ENCODE data around the gene ZNF560.
A peak's percentile ranks its signal among the peaks of the same experiment; 100 is the strongest.

The ZNF560 gene

DNA sequence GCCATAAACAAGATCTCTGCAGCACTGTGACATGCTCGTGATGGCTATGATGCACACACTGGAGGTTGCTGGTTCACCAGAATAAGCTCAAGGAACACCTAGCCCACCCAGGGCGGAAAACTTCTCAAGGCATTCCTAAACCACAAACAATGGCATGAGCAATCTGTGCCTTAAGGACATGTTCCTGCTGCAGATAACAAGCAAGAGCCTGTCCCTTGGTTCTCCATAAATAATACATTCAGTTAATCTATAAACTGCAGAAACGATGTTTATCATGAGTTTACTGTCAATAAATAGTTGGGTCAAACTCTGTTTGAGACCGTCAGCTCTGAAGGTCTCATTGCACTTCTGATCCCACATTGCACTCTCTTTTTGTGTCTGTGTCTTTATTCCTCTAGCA is 44.5 kb downstream of the ZNF560 start:
- no peak overlapping the region for H3K27ac Mint-ChIP-seq
- H3K4me1 Mint-ChIP-seq = no peaks in the 10 kb centered on the region
- no peak overlapping the region for H3K4me3 Mint-ChIP-seq
- peaks cover 35% of the 10 kb centered on the region for H3K36me3 Mint-ChIP-seq (ENCODE audit: low read depth)
- TF ChIP-seq, protein P1, sequence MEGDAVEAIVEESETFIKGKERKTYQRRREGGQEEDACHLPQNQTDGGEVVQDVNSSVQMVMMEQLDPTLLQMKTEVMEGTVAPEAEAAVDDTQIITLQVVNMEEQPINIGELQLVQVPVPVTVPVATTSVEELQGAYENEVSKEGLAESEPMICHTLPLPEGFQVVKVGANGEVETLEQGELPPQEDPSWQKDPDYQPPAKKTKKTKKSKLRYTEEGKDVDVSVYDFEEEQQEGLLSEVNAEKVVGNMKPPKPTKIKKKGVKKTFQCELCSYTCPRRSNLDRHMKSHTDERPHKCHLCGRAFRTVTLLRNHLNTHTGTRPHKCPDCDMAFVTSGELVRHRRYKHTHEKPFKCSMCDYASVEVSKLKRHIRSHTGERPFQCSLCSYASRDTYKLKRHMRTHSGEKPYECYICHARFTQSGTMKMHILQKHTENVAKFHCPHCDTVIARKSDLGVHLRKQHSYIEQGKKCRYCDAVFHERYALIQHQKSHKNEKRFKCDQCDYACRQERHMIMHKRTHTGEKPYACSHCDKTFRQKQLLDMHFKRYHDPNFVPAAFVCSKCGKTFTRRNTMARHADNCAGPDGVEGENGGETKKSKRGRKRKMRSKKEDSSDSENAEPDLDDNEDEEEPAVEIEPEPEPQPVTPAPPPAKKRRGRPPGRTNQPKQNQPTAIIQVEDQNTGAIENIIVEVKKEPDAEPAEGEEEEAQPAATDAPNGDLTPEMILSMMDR (IDR thresholded peaks at IDR 0.05; ENCODE audit: unreplicated experiment in 3 of 3) = no peak
- peaks cover 88% of the 10 kb centered on the region for H3K9me3 Mint-ChIP-seq
- H3K27me3 Mint-ChIP-seq (ENCODE audit: low read depth) = peaks cover under 1% of the 10 kb centered on the region

DNA sequence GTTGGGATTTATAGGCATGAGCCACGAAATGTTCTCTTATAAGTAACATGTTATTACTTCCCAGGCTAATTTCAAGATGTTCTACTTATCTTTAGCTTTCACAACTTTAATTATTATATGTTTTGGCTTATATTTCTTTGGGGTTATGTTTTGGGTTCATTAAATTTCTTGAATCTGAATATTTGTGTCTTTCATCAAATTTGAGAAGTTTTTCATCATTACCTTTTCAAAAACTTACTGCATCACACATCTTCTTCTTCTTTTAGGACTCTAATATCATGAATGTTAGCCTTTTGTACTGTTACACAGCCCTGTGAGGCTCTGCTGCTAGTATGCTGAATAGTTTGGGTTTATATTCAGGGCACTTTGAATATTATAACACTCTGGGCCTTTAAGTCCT is 53.4 kb downstream of the ZNF560 start:
- Mint-ChIP-seq H3K4me3 (no peak overlapping the region), H3K36me3 (ENCODE audit: low read depth) (peaks cover 82% of the 10 kb centered on the region), H3K9me3 (peaks cover 73% of the 10 kb centered on the region), H3K27me3 (ENCODE audit: low read depth) (peaks cover 3% of the 10 kb centered on the region), H3K27ac (no peak overlapping the region), H3K4me1 (no peaks in the 10 kb centered on the region)
- TF ChIP-seq, protein P1 (IDR thresholded peaks at IDR 0.05; ENCODE audit: unreplicated experiment in 3 of 3) = no peak

DNA sequence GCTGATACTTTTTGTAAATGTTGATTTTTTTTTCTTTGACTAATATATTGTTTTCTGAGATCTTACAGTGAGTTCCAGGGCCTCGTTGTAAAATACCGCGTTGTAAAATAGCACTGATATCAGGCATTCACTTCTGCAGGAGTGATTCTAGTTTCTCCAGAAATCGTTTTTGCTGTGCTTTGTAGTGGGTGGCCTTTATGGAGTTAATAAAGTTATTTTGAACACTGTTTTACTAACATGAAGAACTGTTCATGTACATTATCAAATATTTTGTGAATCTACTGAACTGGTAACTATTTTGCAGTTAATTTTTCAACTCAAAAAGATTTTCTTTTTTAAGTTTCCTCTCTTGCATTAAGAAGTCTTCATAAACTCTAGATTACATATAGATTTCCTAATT is 62.1 kb downstream of the ZNF560 start:
- Mint-ChIP-seq H3K27ac (peak overlapping the region; percentile 94 to 98 (median 96)), H3K27me3 (ENCODE audit: low read depth) (no peaks in the 10 kb centered on the region), H3K36me3 (ENCODE audit: low read depth) (peaks cover 72% of the 10 kb centered on the region), H3K9me3 (peaks cover 25% of the 10 kb centered on the region), H3K4me3 (peak overlapping the region; percentile 93 to 97 (median 96)), H3K4me1 (peaks cover 22% of the 10 kb centered on the region)
- TF ChIP-seq, protein P1 (IDR thresholded peaks at IDR 0.05; ENCODE audit: unreplicated experiment in 3 of 3) = no peak

DNA sequence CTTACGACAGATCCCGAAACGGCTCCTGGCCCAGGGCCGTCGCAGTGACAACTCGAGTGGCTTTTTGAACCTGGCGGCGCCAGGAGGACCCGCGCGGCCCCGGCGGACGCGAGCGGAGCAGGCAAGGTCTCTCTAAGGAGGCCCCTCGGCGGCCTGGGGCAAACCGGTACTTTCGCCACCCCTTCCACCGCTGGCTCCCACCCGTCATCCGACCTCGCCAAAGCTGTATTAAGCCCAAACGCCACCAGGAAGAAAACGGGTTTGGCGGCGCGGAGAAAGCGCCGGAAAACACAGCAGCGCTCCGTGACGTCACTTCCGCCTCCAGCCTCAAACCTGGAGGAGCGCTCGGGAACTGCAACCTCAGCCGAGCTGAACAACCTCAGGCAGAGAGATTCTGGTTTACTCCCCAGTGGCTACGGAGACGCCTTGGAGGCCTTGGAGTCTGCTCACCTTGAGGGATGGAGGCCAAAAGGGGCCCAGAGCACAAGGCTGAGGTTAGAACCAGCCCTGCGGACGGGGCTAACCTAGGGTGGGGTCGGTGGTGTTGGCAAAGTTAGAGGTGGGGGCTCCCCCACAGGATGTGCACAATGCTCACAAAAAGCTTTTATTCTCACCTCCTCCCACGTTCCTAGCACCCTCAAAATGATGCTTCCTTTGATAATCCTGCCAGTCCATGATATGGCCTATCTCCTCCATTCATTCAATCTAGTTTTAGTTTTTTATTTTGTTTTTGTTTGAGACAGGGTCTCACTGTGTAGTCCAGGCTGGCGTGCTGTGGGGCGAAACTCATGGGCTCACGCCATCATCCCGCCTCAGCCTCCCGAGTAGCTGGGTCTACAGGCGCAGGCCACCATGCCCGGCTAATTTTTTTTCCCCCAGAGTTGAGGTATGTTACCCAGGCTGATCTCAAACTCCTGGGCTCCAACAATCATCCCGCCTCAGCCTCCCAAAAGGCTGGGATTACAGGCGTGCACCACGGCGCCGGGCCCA is 62.8 kb downstream of the ZNF560 start, which contains the start of gene ZNF266:
TSS of gene ZNF266 (minus strand) at position 295 of the 990 bp plus-strand sequence. CDS start 15,484 bp downstream, outside the sequence.
- Mint-ChIP-seq H3K9me3 (peaks cover 23% of the 10 kb centered on the region), H3K36me3 (ENCODE audit: low read depth) (peaks cover 78% of the 10 kb centered on the region)

DNA sequence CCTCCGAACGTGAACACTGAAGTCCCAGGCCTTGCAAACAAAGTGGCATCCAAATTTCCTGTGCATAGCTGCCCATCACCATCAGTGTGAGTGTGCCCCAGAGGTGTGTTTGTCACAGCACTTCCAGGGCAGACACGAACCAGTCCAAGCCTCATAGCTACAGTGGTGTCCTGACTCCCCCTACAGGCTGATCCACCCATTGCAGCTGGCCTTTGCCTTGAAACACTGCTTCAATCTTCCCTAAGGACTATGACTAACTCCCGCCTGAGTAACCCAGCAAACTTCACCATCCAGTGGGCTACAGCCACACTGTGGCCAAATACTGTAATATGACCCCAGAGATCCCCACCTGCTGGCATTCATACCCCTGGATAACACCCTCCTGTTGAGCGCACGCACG is 66.9 kb downstream of the ZNF560 start:
- Mint-ChIP-seq H3K9me3 (peaks cover 3% of the 10 kb centered on the region), H3K27me3 (ENCODE audit: low read depth) (no peaks in the 10 kb centered on the region), H3K4me1 (peaks cover 22% of the 10 kb centered on the region), H3K36me3 (ENCODE audit: low read depth) (peaks cover 82% of the 10 kb centered on the region), H3K4me3 (peak overlapping the region; percentile 28 to 60 (median 43)), H3K27ac (no peak overlapping the region)
- TF ChIP-seq, protein P1 (IDR thresholded peaks at IDR 0.05; ENCODE audit: unreplicated experiment in 3 of 3) = peak in 2 of 3 experiments; percentile 9 to 35

More for the DNA sequence above, 62.8 kb downstream of the ZNF560 start, which contains the start of gene ZNF266:
- Mint-ChIP-seq H3K4me3 (peak within 1 kb of the TSS; percentile 93 to 97 (median 96)), H3K27ac (peak within 1 kb of the TSS; percentile 94 to 98 (median 96)), H3K27me3 (ENCODE audit: low read depth) (no peaks in the 10 kb centered on the region), H3K4me1 (peaks cover 22% of the 10 kb centered on the region)
- TF ChIP-seq, protein P1 (IDR thresholded peaks at IDR 0.05; ENCODE audit: unreplicated experiment in 3 of 3) = peak; percentile 57 to 64 (median 59)
